ENCODE data around the gene EMP1.

Gene EMP1

GRCh38 chr12:13190275-13190674 is 6.3 kb upstream of the EMP1 start:
- no peak overlapping the region for H3K4me3 ChIP-seq (ENCODE audit: low read depth, low read length)
- no peak for TF ChIP-seq CTCF (IDR thresholded peaks at IDR 0.05; ENCODE audit: low read depth, low read length)

GRCh38 chr12:13192719-13193118 is 3.8 kb upstream of the EMP1 start:
- H3K4me3 ChIP-seq (ENCODE audit: low read depth, low read length), result no peak overlapping the region
- no peak for TF ChIP-seq CTCF (IDR thresholded peaks at IDR 0.05; ENCODE audit: low read depth, low read length)

GRCh38 chr12:13193505-13194231 is 2.9 kb upstream of the EMP1 start:
- TF ChIP-seq CTCF (IDR thresholded peaks at IDR 0.05; ENCODE audit: low read depth, low read length), result no peak
- H3K4me3 ChIP-seq (ENCODE audit: low read depth, low read length), result no peak overlapping the region

- no peak overlapping the region for H3K4me3 ChIP-seq (ENCODE audit: low read depth, low read length)
- no peak for TF ChIP-seq CTCF (IDR thresholded peaks at IDR 0.05; ENCODE audit: low read depth, low read length)
Observed at GRCh38 chr12:13194401-13195110, 2.0 kb upstream of the EMP1 start.

GRCh38 chr12:13195250-13195649 is 1.3 kb upstream of the EMP1 start:
- no peak overlapping the region for H3K4me3 ChIP-seq (ENCODE audit: low read depth, low read length)
- no peak for TF ChIP-seq CTCF (IDR thresholded peaks at IDR 0.05; ENCODE audit: low read depth, low read length)

- peak overlapping the region; percentile 82 for H3K4me3 ChIP-seq (ENCODE audit: low read depth, low read length)
Observed at GRCh38 chr12:13195785-13196129, 769 bp upstream of the EMP1 start.

More at GRCh38 chr12:13195785-13196129, 769 bp upstream of the EMP1 start:
- TF ChIP-seq CTCF (IDR thresholded peaks at IDR 0.05; ENCODE audit: low read depth, low read length), result no peak

Measured in WI38 (cell line).